Naive thymus-derived CD4-positive, alpha-beta T cell (primary cell): ENCODE results near the gene DOK1. TPM values are rescaled to one million over a fixed set of nuclear protein-coding genes. Genes with fewer than 3 reads are reported as not detected.

ENCODE experiments used
- ATAC-seq: fragments of 150-1000 bp; cut with Tn5 transposase; 2 replicates; pipeline ENCODE4 v1.10.0; 2021; ENCODE audit warnings: mild to moderate bottlenecking, moderate library complexity
- CTCF ChIA-PET: fragments of 350-600 bp; sonication (Branson Sonifier 250); formaldehyde crosslinking; loops from one replicate; lab custom pipeline; 2021; ENCODE audit warnings: antibody characterized with exemption; lab: Charles Lee
- POLR2A ChIA-PET: fragments of 350-600 bp; sonication (Branson Sonifier 250); formaldehyde crosslinking; loops from one replicate; lab custom pipeline; 2021; ENCODE audit warnings: antibody characterized with exemption, inconsistent platforms; lab: Charles Lee
- DNase-seq, 9 donors: peaks; one replicate each; pipeline versions ENCODE4 v3.0.0 to v3.0.0-alpha.2; 2020 to 2022; ENCODE audit warnings: mixed read lengths in 1 of 9
- H3K27ac ChIP-seq: one replicate; pipeline ENCODE4 v1.7.0; 2013; ENCODE audit warnings: mild to moderate bottlenecking, low read depth, low read length, moderate library complexity
- H3K27me3 ChIP-seq, 2 donors: one replicate each; pipeline ENCODE4 v1.7.0; 2013; ENCODE audit warnings: low read length in 2 of 2, mild to moderate bottlenecking in 2 of 2, moderate library complexity in 2 of 2; ENCODE audit not compliant: control insufficient read depth in 2 of 2, insufficient read depth in 2 of 2
- H3K36me3 ChIP-seq, 3 experiments: 1 replicate in 2 of 3; 2 replicates in 1 of 3; pipeline ENCODE4 v1.7.0; 2013; ENCODE audit warnings: low read length in 3 of 3, mild to moderate bottlenecking in 3 of 3, moderate library complexity in 1 of 3; ENCODE audit not compliant: insufficient read depth in 3 of 3, control insufficient read depth in 2 of 3
- H3K4me1 ChIP-seq, 2 donors: one replicate each; pipeline ENCODE4 v1.7.0; 2013; ENCODE audit warnings: low read length in 2 of 2, mild to moderate bottlenecking in 2 of 2, moderate library complexity in 1 of 2; ENCODE audit not compliant: control insufficient read depth in 2 of 2, insufficient read depth in 2 of 2
- H3K4me3 ChIP-seq: 2 replicates; pipeline ENCODE4 v1.7.0; 2013; ENCODE audit warnings: mild to moderate bottlenecking, low read length
- H3K9me3 ChIP-seq, 3 experiments: 1 replicate in 2 of 3; 2 replicates in 1 of 3; pipeline ENCODE4 v1.7.0; 2013; ENCODE audit warnings: low read length in 3 of 3; ENCODE audit not compliant: control insufficient read depth in 2 of 3
- H3K27ac Mint-ChIP-seq, 9 donors: one replicate each; pipeline ENCODE4 v1.8.0; 2020 to 2022; ENCODE audit warnings: mixed read lengths in 9 of 9, mild to moderate bottlenecking in 8 of 9, moderate library complexity in 5 of 9, inconsistent platforms in 2 of 9
- H3K27me3 Mint-ChIP-seq, 5 donors: one replicate each; pipeline ENCODE4 v1.8.0; 2021 to 2022; ENCODE audit warnings: mixed read lengths in 5 of 5, mild to moderate bottlenecking in 1 of 5
- H3K36me3 Mint-ChIP-seq, 5 donors: one replicate each; pipeline ENCODE4 v1.8.0; 2020 to 2022; ENCODE audit warnings: mixed read lengths in 5 of 5, mild to moderate bottlenecking in 3 of 5, inconsistent platforms in 1 of 5
- H3K4me1 Mint-ChIP-seq, 7 donors: one replicate each; pipeline ENCODE4 v1.8.0; 2020 to 2022; ENCODE audit warnings: mixed read lengths in 7 of 7, mild to moderate bottlenecking in 3 of 7, inconsistent platforms in 1 of 7
- H3K4me3 Mint-ChIP-seq, 10 donors: one replicate each; pipeline ENCODE4 v1.8.0; 2020 to 2022; ENCODE audit warnings: mild to moderate bottlenecking in 10 of 10, mixed read lengths in 10 of 10, moderate library complexity in 6 of 10, inconsistent platforms in 2 of 10
- H3K9me3 Mint-ChIP-seq, 11 donors: one replicate each; pipeline ENCODE4 v1.8.0; 2020 to 2022; ENCODE audit warnings: mixed read lengths in 11 of 11, mild to moderate bottlenecking in 4 of 11, inconsistent platforms in 1 of 11, moderate library complexity in 1 of 11
- intact Hi-C, 2 donors: fragments of 100-400 bp; cut with micrococcal nuclease; formaldehyde crosslinking; loops; one replicate each; pipeline ENCODE4 v1.15.1; 2023
- polyA plus RNA-seq, 2 donors: library from polyadenylated mRNA; unstranded; fragments of 300-500 nt; fragmentation: Illumina TruSeq; gene quantifications; one replicate each; pipeline ENCODE4 v1.2.3, GENCODE V29; 2021
- total RNA-seq, 6 experiments: library from RNA in 5 of 6; stranded (reverse) in 5 of 6; gene quantifications; 1 replicate in 5 of 6; 2 replicates in 1 of 6; pipeline ENCODE4 v1.2.3 and lab custom pipeline; 2021 to 2026

The DOK1 gene
- total RNA-seq (10 to 100 TPM in 4 of 5 experiments, 1 to 10 TPM in 1; 7.0 to 39.5 (median 32.9) TPM), polyA plus RNA-seq (10 to 100 TPM; 11.8 to 24.2 TPM), total RNA-seq (lab: John Stamatoyannopoulos, UW) (10.6 reads per million, percentile 37 among the genes with 10 or more reads in this experiment)

GRCh38 chr2:74553892-74554819 lies at the start of gene DOK1, which contains the start of gene LOXL3:
DOK1 (plus strand) TSS chr2:74554720; CDS start chr2:74554755, 35 bp downstream.
LOXL3 (minus strand) TSS chr2:74553942; CDS start chr2:74552634, 1,308 bp downstream.
- Histone ChIP-seq H3K36me3 (peaks cover 0 to 3% (median 0%) of the 10 kb centered on the region in 3 experiments), H3K27ac (peak within 1 kb of the TSS; percentile 76), H3K9me3 (no peaks in the 10 kb centered on the region), H3K4me3 (peak within 1 kb of the TSS; percentile 70), H3K4me1 (peaks cover 7 to 16% of the 10 kb centered on the region in 2 donors), H3K27me3 (peaks cover 0 to 9% of the 10 kb centered on the region in 2 donors)
- DNase-seq (peak; percentile 70 to 87 (median 78)), ATAC-seq (peak; percentile 86)
- peaks cover 9 to 31% (median 18%) of the 10 kb centered on the region in 7 donors for H3K4me1 Mint-ChIP-seq
- ChIA-PET CTCF (no interaction called here), POLR2A (interaction anchor here (0.9 to 1.2 kb wide), 4 partner anchors 21 to 98 kb away, joined by 3 read pairs; no protein-coding TSS in a partner anchor)
- peak within 1 kb of the TSS; percentile 85 to 96 (median 92) for H3K4me3 Mint-ChIP-seq
- peaks cover 0 to 4% (median 0%) of the 10 kb centered on the region in 5 donors for H3K36me3 Mint-ChIP-seq
- intact Hi-C loops: loop anchor here (1.0 to 10.0 kb wide), 10 partner anchors 20 to 1169 kb away; partner anchors contain the start of genes AUP1 (in 2 of the 2), HTRA2 (in 2 of the 2), PCGF1 (in 2 of the 2) and SEMA4F (in 2 of the 2)
- no peaks in the 10 kb centered on the region for H3K9me3 Mint-ChIP-seq
- peaks cover 21 to 27% (median 24%) of the 10 kb centered on the region in 5 donors for H3K27me3 Mint-ChIP-seq
- H3K27ac Mint-ChIP-seq: peak within 1 kb of the TSS; percentile 62 to 95 (median 86)

GRCh38 chr2:74505448-74506246 lies 48.9 kb upstream of the DOK1 start:
- DNase-seq: no peak
- peaks cover 0 to 6% (median 0%) of the 10 kb centered on the region in 11 donors for H3K9me3 Mint-ChIP-seq
- ChIA-PET POLR2A (interaction anchor here (1.1 to 5.0 kb wide), 7 partner anchors 23 to 82 kb away, joined by 3 to 33 read pairs (median 3); partner anchors contain the start of genes AUP1, CCDC142, HTRA2 and TTC31), CTCF (no interaction called here)
- Histone ChIP-seq H3K36me3 (peaks cover 0 to 20% (median 5%) of the 10 kb centered on the region in 3 experiments), H3K27ac (no peak overlapping the region), H3K4me3 (no peak overlapping the region), H3K9me3 (no peaks in the 10 kb centered on the region), H3K4me1 (peaks cover 16 to 31% of the 10 kb centered on the region in 2 donors), H3K27me3 (peaks cover 4 to 20% of the 10 kb centered on the region in 2 donors)
- peaks cover 16 to 33% (median 30%) of the 10 kb centered on the region in 5 donors for H3K36me3 Mint-ChIP-seq
- H3K4me3 Mint-ChIP-seq: peak overlapping the region in 9 of 10 donors; percentile 16 to 99 (median 38)
- intact Hi-C loops: loop anchor here in 1 of 2 donors (2.0 to 10.0 kb wide), 3 partner anchors 49 to 149 kb away; partner anchors contain the start of genes DOK1 and SEMA4F
- H3K27ac Mint-ChIP-seq: peak overlapping the region in 1 of 9 donors; percentile 10
- peaks cover 34 to 72% (median 65%) of the 10 kb centered on the region in 7 donors for H3K4me1 Mint-ChIP-seq
- ATAC-seq: no peak
- H3K27me3 Mint-ChIP-seq: peaks cover 48 to 60% (median 55%) of the 10 kb centered on the region in 5 donors

GRCh38 chr2:74507145-74507925 lies 47.2 kb upstream of the DOK1 start, which contains the start of gene PCGF1:
PCGF1 (minus strand) TSS chr2:74507695; CDS start chr2:74507668, 27 bp downstream.
- H3K9me3 Mint-ChIP-seq: peaks cover 0 to 6% (median 0%) of the 10 kb centered on the region in 11 donors
- H3K27ac Mint-ChIP-seq: peak within 1 kb of the TSS; percentile 97 to 100 (median 100)
- peaks cover 0 to 20% (median 5%) of the 10 kb centered on the region in 3 experiments for H3K36me3 ChIP-seq
- H3K4me3 ChIP-seq: peak within 1 kb of the TSS; percentile 96
- H3K4me3 Mint-ChIP-seq: peak within 1 kb of the TSS; percentile 95 to 100 (median 99)
- ChIA-PET CTCF (interaction anchor here (0.5 to 1.5 kb wide), 3 partner anchors 24 to 29 kb away, joined by 3 to 4 read pairs (median 4); partner anchors contain the start of genes CCDC142 and TTC31), POLR2A (interaction anchor here (0.6 to 5.0 kb wide), 15 partner anchors 8 to 308 kb away, joined by 3 to 33 read pairs (median 4); partner anchors contain the start of genes AUP1, CCDC142, HTRA2 and LBX2)
- peaks cover 47 to 58% (median 49%) of the 10 kb centered on the region in 5 donors for H3K27me3 Mint-ChIP-seq
- peak within 1 kb of the TSS; percentile 94 for H3K27ac ChIP-seq
- intact Hi-C loops: loop anchor here (1.0 to 10.0 kb wide), 13 partner anchors 9 to 451 kb away; partner anchors contain the start of genes AUP1 (in 2 of the 2), DOK1 (in 2 of the 2), HTRA2 (in 2 of the 2) and TTC31 (in 2 of the 2)
- peaks cover 34 to 66% (median 57%) of the 10 kb centered on the region in 7 donors for H3K4me1 Mint-ChIP-seq
- H3K9me3 ChIP-seq: no peaks in the 10 kb centered on the region
- peaks cover 16 to 33% (median 28%) of the 10 kb centered on the region in 5 donors for H3K36me3 Mint-ChIP-seq
- peaks cover 16 to 29% of the 10 kb centered on the region in 2 donors for H3K4me1 ChIP-seq
- peak; percentile 97 to 99 (median 98) for DNase-seq
- peaks cover 3 to 16% of the 10 kb centered on the region in 2 donors for H3K27me3 ChIP-seq
- ATAC-seq: peak; percentile 96

DNA sequence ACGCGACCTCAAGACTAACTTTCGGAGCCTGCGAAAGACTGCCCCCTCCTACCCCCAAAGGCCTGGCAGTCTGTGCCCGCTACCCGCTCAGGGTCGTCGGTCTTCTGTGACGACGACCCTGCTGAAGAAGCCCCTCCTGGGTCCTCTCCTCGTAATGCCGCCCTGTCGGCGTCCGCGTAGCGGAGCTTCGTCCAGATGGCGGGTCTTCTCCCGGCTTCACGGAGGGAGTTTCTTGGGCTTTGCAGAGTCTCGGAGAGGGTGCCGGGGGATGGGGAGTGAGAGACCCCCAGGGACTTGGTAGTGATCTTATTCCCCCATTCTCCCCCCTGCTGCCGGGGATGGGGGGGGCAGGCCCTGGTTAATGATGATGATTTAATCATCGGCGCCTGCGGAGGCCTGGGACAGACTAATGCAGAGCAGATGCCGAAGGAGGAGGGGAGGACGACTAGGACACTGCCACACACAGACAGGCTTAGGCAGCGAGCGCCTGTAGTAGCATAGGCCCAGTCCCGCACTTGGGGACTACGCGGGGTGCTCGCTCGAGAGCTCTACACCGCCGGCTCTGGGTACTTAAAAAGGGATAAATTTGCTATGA lies 46.5 kb upstream of the DOK1 start:
- peaks cover 0 to 15% of the 10 kb centered on the region in 2 donors for H3K27me3 ChIP-seq
- peaks cover 16 to 22% of the 10 kb centered on the region in 2 donors for H3K4me1 ChIP-seq
- Mint-ChIP-seq H3K36me3 (peaks cover 16 to 33% (median 25%) of the 10 kb centered on the region in 5 donors), H3K4me1 (peaks cover 34 to 62% (median 51%) of the 10 kb centered on the region in 7 donors), H3K9me3 (peaks cover 0 to 6% (median 0%) of the 10 kb centered on the region in 11 donors), H3K27ac (peak overlapping the region; percentile 97 to 100 (median 100)), H3K27me3 (peaks cover 47 to 58% (median 50%) of the 10 kb centered on the region in 5 donors), H3K4me3 (peak overlapping the region; percentile 95 to 100 (median 99))
- H3K27ac ChIP-seq: peak overlapping the region; percentile 94
- ATAC-seq: no peak
- peak overlapping the region; percentile 96 for H3K4me3 ChIP-seq
- intact Hi-C loops: loop anchor here (1.0 to 10.0 kb wide), 13 partner anchors 8 to 450 kb away; partner anchors contain the start of genes AUP1 (in 2 of the 2), DOK1 (in 2 of the 2), HTRA2 (in 2 of the 2) and TTC31 (in 2 of the 2)
- CTCF ChIA-PET: interaction anchor here (0.5 to 1.5 kb wide), 3 partner anchors 24 to 29 kb away, joined by 3 to 4 read pairs (median 4); partner anchors contain the start of genes CCDC142 and TTC31
- DNase-seq: peak in 1 of 9 donors; percentile 29
- H3K36me3 ChIP-seq: peaks cover 0 to 20% (median 5%) of the 10 kb centered on the region in 3 experiments
- POLR2A ChIA-PET: interaction anchor here (0.9 to 5.0 kb wide), 12 partner anchors 9 to 50 kb away, joined by 3 to 33 read pairs (median 5); partner anchors contain the start of genes AUP1, CCDC142, HTRA2 and LBX2
- H3K9me3 ChIP-seq: no peaks in the 10 kb centered on the region
